ENCODE results near the gene FSIP1. TPM values are rescaled to one million over a fixed set of nuclear protein-coding genes. Genes with fewer than 3 reads are reported as not detected.

The FSIP1 gene
- total RNA-seq, 4 donors from 2014 or later = 0.83 to 4.6 (median 1.4) TPM

- DNase-seq (ENCODE audit: extremely low spot score) = no peak
- Histone ChIP-seq H3K27ac (replicated peaks in 1 of 4) (peak overlapping the region; percentile 17 to 52 (median 46)), H3K4me1 (peaks cover 0 to 26% (median 22%) of the 10 kb centered on the region in 4 donors), H3K9me3 (no peaks in the 10 kb centered on the region), H3K4me3 (no peak overlapping the region), H3K27me3 (no peaks in the 10 kb centered on the region), H3K36me3 (no peaks in the 10 kb centered on the region)
- intact Hi-C loops (cut with DNase I) = loop anchor here (5.0 to 10.0 kb wide), 3 partner anchors 578 to 1046 kb away; no protein-coding TSS in a partner anchor
- WGBS = 21% methylated on average over 1 of the region's 1 CpG
- no peak for TF ChIP-seq POLR2A (IDR thresholded peaks at IDR 0.05; ENCODE audit: low read depth)
- no peak for TF ChIP-seq POLR2AphosphoS5 (IDR thresholded peaks at IDR 0.05)
Observed at GRCh38 chr15:39752991-39753390, 29.6 kb downstream of the FSIP1 start.

GRCh38 chr15:39752246-39752645 is 30.4 kb downstream of the FSIP1 start:
- Histone ChIP-seq H3K27ac (replicated peaks in 1 of 4) (peak overlapping the region; percentile 17 to 52 (median 46)), H3K4me1 (peaks cover 0 to 33% (median 29%) of the 10 kb centered on the region in 4 donors), H3K4me3 (no peak overlapping the region), H3K9me3 (no peaks in the 10 kb centered on the region), H3K36me3 (no peaks in the 10 kb centered on the region), H3K27me3 (no peaks in the 10 kb centered on the region)
- DNase-seq (ENCODE audit: extremely low spot score) = no peak
- TF ChIP-seq POLR2AphosphoS5 (IDR thresholded peaks at IDR 0.05) = no peak
- TF ChIP-seq POLR2A (IDR thresholded peaks at IDR 0.05; ENCODE audit: low read depth) = no peak
- no peak for TF ChIP-seq CTCF (IDR thresholded peaks at IDR 0.05)
- no peak for TF ChIP-seq EP300 (IDR thresholded peaks at IDR 0.05)
- intact Hi-C loops (cut with DNase I) = loop anchor here (5.0 to 10.0 kb wide), 3 partner anchors 577 to 1045 kb away; no protein-coding TSS in a partner anchor

- no peaks in the 10 kb centered on the region for H3K27me3 ChIP-seq
- H3K9me3 ChIP-seq = no peaks in the 10 kb centered on the region
- H3K4me3 ChIP-seq = no peak overlapping the region
- no peak for DNase-seq (ENCODE audit: extremely low spot score)
- TF ChIP-seq CTCF (IDR thresholded peaks at IDR 0.05) (no peak), POLR2A (IDR thresholded peaks at IDR 0.05; ENCODE audit: low read depth) (no peak), POLR2AphosphoS5 (IDR thresholded peaks at IDR 0.05) (no peak), EP300 (IDR thresholded peaks at IDR 0.05) (no peak)
- peaks cover 0 to 35% (median 25%) of the 10 kb centered on the region in 4 donors for H3K4me1 ChIP-seq
- H3K27ac ChIP-seq (replicated peaks in 1 of 4) = peak overlapping the region in 3 of 4 donors; percentile 8 to 61 (median 56)
- WGBS = 29% methylated on average over 2 of the region's 2 CpGs
- no peaks in the 10 kb centered on the region for H3K36me3 ChIP-seq
- intact Hi-C loops (cut with DNase I) = no loop called here
Observed at GRCh38 chr15:39748276-39748675, 34.4 kb downstream of the FSIP1 start.

- Histone ChIP-seq H3K9me3 (no peaks in the 10 kb centered on the region), H3K27ac (replicated peaks in 1 of 4) (peak overlapping the region; percentile 8 to 61 (median 58)), H3K36me3 (no peaks in the 10 kb centered on the region), H3K4me1 (peaks cover 0 to 29% (median 22%) of the 10 kb centered on the region in 4 donors), H3K4me3 (no peak overlapping the region), H3K27me3 (no peaks in the 10 kb centered on the region)
- no peak for TF ChIP-seq CTCF (IDR thresholded peaks at IDR 0.05)
- TF ChIP-seq POLR2AphosphoS5 (IDR thresholded peaks at IDR 0.05) = no peak
- TF ChIP-seq POLR2A (IDR thresholded peaks at IDR 0.05; ENCODE audit: low read depth) = no peak
- TF ChIP-seq EP300 (IDR thresholded peaks at IDR 0.05) = no peak
- no peak for DNase-seq (ENCODE audit: extremely low spot score)
- intact Hi-C loops (cut with DNase I) = no loop called here
Observed at GRCh38 chr15:39747326-39747725, 35.3 kb downstream of the FSIP1 start.

GRCh38 chr15:39746714-39747276 is 35.8 kb downstream of the FSIP1 start:
- Histone ChIP-seq H3K4me3 (no peak overlapping the region), H3K4me1 (peaks cover 0 to 31% (median 22%) of the 10 kb centered on the region in 4 donors), H3K9me3 (no peaks in the 10 kb centered on the region), H3K27ac (replicated peaks in 1 of 4) (peak overlapping the region; percentile 8 to 61 (median 58)), H3K27me3 (no peaks in the 10 kb centered on the region), H3K36me3 (no peaks in the 10 kb centered on the region)
- no peak for DNase-seq (ENCODE audit: extremely low spot score)
- TF ChIP-seq POLR2A (IDR thresholded peaks at IDR 0.05; ENCODE audit: low read depth) (no peak), CTCF (IDR thresholded peaks at IDR 0.05) (no peak), EP300 (IDR thresholded peaks at IDR 0.05) (no peak), POLR2AphosphoS5 (IDR thresholded peaks at IDR 0.05) (no peak)
- intact Hi-C loops (cut with DNase I) = no loop called here
- 78% methylated on average over 1 of the region's 1 CpG for WGBS
